ENCODE data around the gene NFKB1.
A peak's percentile ranks its signal among the peaks of the same experiment; 100 is the strongest.
"Not testable (repeated sequence)": the region's sequence is repeated elsewhere in the genome, so short reads cannot be mapped to it uniquely, and the experiment has no call there.

The NFKB1 gene

GRCh38 chr4:102564399-102565059 is 63.4 kb downstream of the NFKB1 start:
- no peak for DNase-seq

GRCh38 chr4:102565696-102566095 is 64.5 kb downstream of the NFKB1 start:
- DNase-seq, result no peak

GRCh38 chr4:102566426-102566825 is 65.3 kb downstream of the NFKB1 start:
- DNase-seq, result no peak

DNA sequence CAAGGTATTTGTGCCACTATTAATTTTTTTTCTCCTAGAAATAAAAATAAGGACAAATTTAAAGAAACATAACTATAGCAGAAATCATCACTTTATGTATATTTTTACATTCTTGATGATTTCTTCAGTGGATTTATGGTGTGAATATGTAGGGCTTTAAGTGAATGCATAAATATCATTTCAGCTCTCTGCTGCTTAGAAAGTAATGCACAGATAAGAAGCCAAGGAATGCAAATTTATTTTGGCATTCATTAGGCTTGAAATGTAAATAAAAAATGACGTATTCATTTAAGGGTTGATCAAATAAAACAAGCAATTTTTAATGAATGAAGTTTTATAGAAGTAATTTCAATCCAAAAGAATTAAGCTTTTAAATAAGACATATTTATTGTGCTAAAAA is 66.3 kb downstream of the NFKB1 start:
- no peak for DNase-seq

DNA sequence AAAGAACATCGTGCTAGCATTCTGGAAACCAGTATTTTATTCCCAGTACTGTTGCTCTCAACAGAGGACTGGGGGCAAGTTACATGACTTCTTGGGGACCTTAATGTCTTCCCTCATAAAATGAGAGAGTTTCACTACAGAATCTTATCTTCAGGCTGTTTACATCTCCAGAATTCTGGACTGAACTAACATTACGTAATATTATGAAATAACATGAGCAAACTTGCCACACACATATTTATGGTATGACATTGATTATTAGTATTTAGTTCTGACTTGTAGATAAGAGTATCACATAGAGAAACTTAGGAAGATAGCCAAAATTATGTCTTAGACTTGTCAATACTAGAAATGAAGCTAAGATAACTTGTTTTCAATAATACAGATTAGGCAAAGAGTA is 68.0 kb downstream of the NFKB1 start:
- no peak for DNase-seq

- not testable (repeated sequence) for DNase-seq
Measured at GRCh38 chr4:102570211-102570610, 69.1 kb downstream of the NFKB1 start.

DNA sequence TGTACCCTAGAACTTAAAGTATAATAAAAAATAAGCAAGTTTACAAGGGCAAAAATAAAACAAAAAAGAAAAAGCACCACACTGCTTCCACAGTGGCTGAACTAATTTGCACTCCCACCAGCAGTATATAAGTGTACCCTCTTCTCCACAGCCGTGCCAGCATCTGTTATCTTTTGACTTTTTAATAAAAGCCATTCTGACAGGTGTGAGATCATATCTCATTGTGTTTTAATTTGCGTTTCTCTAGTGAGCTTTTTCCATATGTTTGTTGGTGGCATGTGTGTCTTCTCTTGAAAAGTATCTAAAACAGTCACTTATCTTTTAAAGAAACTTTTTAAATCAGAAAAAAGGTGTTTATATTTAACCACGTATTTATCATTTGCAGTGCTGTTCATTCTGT is 71.3 kb downstream of the NFKB1 start:
- no peak for DNase-seq

DNA sequence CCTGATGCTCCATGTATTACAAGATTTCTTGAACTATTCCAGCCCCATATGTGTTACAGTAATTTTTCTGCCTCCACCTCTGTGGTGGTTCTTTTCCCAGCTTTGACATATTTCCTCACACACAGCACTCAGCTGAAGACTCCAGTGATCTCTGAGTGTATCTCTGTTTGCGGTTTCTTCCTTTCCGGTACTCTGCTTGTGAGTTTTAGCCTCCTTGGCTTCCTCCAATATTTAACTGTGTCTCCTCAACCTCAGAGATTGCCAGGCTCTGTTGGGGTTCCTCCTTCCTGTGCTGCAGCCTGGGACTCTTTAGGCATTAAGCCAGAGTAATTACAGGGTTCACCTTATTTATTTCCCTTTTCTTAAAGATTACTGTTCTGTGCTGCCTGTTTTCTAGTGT is 73.2 kb downstream of the NFKB1 start:
- no peak for DNase-seq

- DNase-seq, result no peak
Measured at GRCh38 chr4:102575369-102576129, 74.4 kb downstream of the NFKB1 start.

- DNase-seq, result no peak
Measured at GRCh38 chr4:102578270-102578669, 77.1 kb downstream of the NFKB1 start.

- DNase-seq, result peak in 19 of 56 donors; percentile 1 to 49 (median 12)
Measured at GRCh38 chr4:102578819-102579218, 77.7 kb downstream of the NFKB1 start.

DNA sequence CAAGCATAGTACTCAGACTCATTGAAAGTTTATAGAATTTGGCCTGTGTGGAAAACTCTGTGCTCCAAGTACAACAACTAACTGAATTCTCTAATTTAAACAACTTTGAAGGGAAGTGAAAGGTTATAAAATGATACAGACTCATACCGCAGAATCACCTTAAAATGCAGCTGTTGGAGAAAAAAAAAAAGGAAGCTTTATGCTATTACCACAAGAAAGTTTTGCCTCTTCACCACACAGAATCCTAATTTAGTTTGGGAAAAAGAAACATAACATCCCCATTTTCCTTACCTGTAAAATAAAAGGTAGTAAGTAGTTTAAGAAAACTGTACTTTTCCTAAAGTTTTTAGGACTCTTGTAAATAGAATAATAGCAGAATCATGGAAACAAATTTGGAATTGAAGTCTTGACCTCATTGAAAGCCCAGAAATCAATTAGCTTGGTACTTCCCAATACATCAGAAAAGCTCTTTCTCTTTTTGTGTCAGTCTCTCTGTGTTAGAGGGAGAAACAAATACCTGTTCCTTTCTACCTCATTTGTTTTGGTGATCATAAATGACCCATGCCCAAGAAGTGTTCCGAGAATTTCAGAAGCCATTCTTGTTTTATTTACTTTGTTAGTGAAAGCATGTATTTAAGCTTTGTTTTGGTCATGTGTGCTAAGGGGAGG is 78.8 kb downstream of the NFKB1 start:
- DNase-seq, result no peak

DNA sequence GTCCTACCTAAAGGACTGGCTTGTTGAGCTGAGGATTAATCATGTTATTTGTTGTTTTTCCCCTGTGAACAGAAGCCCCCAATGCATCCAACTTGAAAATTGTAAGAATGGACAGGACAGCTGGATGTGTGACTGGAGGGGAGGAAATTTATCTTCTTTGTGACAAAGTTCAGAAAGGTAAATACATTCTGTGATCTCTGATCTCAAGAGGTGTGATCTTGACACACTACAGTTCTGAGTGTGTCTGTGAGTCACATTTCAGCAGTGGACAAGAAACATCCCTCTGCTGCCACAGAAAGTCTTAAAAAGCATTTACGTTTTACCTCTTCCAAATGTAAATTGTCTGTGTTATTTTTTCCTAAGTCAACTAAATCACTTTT is 79.3 kb downstream of the NFKB1 start:
- DNase-seq, result no peak

- DNase-seq, result no peak
Measured at GRCh38 chr4:102584091-102584490, 82.9 kb downstream of the NFKB1 start.

DNA sequence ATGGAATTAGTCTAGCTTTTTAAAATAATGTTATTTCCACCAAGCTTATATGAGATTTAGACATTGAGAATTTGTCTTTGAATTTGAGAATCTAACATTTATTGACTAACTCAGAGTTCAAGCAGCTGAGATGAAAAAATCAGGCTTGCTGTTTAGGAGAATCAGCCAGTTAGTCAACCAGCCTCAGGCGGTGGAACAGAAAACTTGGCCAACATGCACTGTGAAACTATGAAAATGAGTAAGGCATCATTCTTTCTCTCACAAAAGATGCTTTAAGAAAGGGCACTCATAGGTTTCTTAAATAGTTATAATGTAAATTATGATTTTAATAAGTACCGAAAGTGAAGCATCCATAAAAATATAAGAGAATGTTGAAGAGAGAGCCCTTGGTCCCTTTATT is 84.2 kb downstream of the NFKB1 start:
- DNase-seq, result no peak

DNA sequence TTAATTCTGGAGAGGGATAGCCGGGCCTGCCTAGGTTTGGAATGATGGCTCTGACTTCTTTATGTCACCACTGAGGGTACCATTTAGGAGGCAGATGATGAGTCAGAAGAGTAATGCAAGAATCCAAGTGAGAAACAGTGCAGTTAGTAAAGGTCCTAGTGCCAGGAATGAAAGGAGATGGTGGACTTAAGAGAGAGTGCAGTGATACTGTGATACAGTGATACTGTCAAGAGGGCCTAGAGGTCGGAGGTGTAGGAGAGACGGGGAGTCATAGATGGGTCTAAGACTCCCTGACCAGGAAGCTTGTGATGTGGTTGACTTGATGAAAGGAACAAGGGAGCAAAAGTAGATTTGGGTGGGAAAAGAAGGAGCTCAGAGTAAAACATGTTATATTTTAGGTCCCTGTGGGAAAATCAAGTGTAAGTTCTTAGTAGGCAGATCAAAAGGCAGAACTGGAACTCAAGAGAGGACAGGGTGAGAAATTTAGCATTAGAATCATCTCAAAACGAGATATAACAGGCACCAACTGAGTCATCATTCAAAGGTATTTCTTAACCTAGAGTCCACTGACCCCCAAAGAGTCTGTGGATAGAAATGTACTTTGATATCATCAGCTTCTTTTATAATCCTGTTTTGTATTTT is 85.0 kb downstream of the NFKB1 start:
- no peak for DNase-seq

DNA sequence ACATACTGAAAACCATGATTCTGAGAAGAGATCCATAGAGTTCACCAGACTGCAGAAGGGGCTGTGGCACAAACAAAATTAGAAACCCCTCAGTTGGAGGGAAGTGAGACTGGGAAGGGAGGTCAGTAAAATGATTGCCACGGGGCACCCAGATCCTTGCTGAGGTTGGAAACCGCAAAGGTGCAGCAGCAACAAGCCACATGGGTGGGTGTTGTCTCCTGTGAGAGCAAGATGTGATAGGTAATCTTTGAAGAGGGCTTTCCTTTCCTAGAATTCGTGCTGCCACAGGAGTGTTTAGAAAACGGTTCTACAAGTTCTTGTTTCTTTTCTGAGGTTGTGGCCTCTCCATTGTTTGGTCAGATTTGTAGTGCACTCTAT is 85.5 kb downstream of the NFKB1 start:
- no peak for DNase-seq

DNA sequence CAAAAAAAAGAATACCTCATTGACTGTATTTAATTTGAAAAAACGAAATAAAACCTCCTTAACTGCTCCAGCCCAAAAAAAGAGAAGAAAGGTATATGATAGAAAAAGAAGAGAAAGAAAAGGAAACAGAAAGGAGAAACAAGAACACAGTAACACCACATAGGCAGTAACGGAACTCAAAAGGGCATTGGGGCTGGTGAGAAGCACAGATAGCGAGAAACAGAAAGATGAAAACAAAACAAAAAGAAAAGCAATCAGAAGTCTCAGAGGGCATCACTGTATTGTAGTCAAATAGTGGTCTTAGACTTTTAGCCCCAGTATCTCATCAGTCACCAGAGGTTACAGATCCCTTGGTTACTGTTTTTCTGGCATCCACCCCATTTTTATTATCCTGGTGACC is 88.6 kb downstream of the NFKB1 start:
- no peak for DNase-seq

DNA sequence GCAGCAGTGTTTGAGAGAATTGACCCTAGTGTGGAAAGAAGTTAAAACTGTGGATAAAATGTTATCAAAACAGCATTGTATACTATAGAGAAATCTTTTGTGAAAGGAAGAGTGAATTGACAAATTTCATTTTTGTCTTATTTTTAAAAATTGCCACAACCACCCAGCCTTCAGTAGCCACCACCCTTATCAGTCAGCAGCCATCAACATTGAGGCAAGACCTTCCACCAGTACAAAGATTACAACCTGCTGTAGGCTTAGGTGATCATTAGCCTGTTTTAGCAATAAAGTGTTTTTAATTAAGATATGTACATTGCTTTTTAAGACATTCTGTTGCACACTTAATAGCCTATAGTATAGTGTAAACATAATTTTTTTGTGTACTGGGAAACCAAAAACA is 91.1 kb downstream of the NFKB1 start:
- no peak for DNase-seq

DNA sequence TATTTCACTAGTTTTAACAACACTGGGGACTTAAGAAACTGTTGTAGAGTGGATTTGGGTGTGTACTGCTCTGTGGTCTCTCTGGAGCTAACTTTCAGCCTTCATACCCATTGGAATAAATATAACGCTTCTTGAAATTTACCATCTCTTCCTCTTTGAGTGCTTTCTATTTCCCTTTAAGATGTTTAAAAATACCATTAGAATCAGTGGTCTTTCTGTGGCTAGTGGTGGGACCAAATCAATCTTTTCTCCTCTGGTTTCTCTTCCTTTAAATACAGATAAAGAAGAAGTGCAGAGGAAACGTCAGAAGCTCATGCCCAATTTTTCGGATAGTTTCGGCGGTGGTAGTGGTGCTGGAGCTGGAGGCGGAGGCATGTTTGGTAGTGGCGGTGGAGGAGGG is 92.0 kb downstream of the NFKB1 start:
- DNase-seq, result no peak

DNA sequence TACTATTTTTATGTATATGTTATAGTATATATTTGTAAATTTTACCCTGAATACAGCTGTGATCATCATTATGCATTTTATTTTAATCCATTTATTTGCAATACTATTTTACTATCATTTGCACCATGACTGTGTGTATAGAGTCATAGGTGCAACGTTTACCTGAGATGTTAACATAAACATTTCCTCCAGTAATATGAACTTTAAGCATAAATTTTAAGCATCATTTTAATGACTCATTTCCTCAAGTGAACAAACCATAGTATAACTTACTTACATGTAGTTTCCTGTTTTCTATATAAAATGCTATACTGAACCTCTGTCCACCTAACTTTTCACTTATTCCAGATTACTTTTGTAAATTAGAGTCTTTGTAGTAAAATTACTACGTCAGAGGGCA is 92.8 kb downstream of the NFKB1 start:
- no peak for DNase-seq

- DNase-seq, result no peak
Measured at GRCh38 chr4:102596532-102596931, 95.4 kb downstream of the NFKB1 start.

Measured in nucleus accumbens (tissue), 56 donors.